GM12872 (cell line): ENCODE results near the gene SFMBT2.

Experiments
- CTCF ChIP-seq: IDR thresholded peaks from 3 replicates; pipeline ENCODE4 v1.5.1; 2011; ENCODE audit warnings: low read depth, mild to moderate bottlenecking, low read length, moderate library complexity; ENCODE audit not compliant: insufficient read depth

Gene SFMBT2

DNA sequence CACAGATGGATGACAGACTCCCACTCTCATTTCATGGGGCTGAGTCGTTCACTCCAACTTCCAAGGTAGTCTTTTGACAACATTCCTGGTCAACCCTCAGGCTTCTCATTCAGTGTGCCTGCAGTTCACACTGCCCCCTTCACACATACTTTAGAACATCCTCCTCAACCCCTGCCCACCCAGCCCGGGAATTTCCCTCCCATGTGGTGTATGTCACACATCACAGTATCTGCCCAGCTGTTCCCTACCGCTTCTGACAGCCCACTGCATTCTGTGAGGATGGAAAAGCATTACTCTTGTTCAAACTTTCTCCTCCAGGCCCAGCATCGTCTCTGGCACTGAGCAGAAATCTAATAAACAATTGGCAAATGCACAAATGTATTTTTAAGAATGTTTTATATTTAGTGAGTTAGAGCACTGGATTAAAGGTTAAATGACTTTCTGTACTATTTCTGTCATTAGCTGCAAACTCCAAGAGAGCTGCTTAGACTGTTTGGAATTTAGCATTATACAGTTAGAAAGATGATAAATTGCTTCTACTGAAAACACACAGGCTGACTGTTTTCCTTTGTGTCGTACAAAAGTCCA lies 110.4 kb downstream of the SFMBT2 start:
- no peak for TF ChIP-seq CTCF

- TF ChIP-seq CTCF = no peak
Measured at GRCh38 chr10:7298495-7298894, 112.3 kb downstream of the SFMBT2 start.

DNA sequence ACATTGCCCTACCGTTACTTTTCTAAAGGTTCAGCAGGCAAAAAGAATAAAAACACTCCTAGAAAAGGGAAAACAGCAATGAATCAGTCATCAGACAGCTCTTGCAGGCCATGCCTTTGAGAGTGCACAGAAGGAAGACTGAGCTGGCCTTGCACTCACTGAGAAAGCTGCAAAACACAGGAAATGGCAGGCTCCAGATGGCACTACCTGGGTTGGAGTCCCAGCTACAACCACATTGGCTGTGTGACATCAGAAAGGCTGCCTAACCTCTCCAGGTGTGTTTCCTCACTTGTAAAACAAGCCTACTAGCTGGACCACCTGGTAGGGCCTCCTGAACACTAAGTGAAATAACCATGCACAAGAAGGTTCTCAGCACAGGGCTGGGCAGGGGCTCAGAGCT lies 113.7 kb downstream of the SFMBT2 start:
- TF ChIP-seq CTCF = no peak

DNA sequence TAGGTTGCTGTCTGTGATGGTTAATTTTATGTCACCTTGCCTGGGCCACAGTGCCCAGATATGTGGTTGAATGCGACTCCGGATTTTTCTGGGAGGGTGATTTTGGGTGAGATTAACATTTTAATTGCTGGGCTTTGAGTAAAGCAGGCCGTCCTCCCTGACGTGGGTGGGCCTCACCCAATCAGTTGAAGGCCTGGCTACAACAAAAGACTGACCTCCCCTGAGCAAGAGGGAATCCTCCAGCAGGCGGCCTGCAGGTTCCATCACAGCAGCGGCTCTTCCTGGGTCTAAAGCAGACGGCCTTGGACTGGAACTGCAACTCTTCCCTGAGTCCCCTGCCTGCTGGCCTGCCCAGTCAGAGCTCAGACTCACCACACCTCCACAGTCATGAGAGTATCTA lies 114.2 kb downstream of the SFMBT2 start:
- TF ChIP-seq CTCF = no peak

GRCh38 chr10:7296076-7296475 lies 114.8 kb downstream of the SFMBT2 start:
- no peak for TF ChIP-seq CTCF

GRCh38 chr10:7293378-7293920 lies 117.4 kb downstream of the SFMBT2 start:
- no peak for TF ChIP-seq CTCF

DNA sequence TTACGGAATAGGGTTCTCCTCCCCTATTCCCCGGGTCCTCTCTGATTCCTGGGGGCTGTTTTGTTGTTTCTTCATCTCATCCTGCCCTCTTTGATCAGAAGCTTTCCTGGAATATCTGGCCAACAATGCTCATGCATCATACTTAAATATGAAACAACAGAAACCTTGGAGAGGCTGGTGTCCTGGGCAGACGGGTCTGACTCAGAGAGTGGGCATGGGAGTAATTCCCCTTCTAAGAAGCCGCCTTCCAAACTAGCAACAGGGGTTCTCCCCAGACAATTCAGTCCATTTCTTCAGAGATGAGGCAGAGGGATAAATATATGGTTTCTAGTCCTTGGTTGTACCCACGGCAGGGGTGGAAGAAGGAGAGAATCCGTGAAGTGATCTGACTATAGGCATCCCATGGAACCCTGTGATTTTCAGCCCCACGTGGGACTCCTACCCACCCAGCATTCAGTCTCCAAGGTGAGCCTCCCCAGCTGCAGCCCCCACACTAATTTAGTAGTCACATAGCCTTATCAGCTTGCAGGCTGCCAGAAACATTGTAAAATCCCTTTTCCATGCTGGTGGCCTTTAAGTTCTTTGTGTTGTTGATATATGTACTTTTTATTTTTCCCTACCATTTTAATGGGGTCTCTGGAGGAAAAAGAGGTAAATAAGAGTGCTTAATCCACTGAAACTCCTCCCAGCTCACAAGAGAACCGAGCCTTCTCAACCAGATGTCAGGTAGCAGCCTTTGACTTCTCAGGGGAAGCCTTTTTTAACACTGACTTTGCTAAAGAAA lies 119.2 kb downstream of the SFMBT2 start:
- no peak for TF ChIP-seq CTCF
